BLaER1 (cell line): Measurements from ENCODE around the gene CLTB.

Source experiments
- H3K27ac ChIP-seq: shearing (Covaris generic); formaldehyde crosslinking; 2 replicates; pipeline ENCODE4 v1.8.1; 2022
- H3K27me3 ChIP-seq: shearing (Covaris generic); formaldehyde crosslinking; 2 replicates; pipeline ENCODE4 v1.8.1; 2022
- H3K36me3 ChIP-seq: shearing (Covaris generic); formaldehyde crosslinking; 2 replicates; pipeline ENCODE4 v1.8.1; 2022
- H3K4me1 ChIP-seq: shearing (Covaris generic); formaldehyde crosslinking; 2 replicates; pipeline ENCODE4 v1.8.1; 2022
- H3K4me2 ChIP-seq: shearing (Covaris generic); formaldehyde crosslinking; 2 replicates; pipeline ENCODE4 v1.8.1; 2022
- H3K4me3 ChIP-seq: shearing (Covaris generic); formaldehyde crosslinking; 2 replicates; pipeline ENCODE4 v1.8.1; 2022
- H3K9ac ChIP-seq: shearing (Covaris generic); formaldehyde crosslinking; 2 replicates; pipeline ENCODE4 v1.8.1; 2022
- H3K9me3 ChIP-seq: shearing (Covaris generic); formaldehyde crosslinking; 2 replicates; pipeline ENCODE4 v1.8.1; 2022
- H4K20me1 ChIP-seq: shearing (Covaris generic); formaldehyde crosslinking; 2 replicates; pipeline ENCODE4 v1.8.1; 2022
- Cebpa-rat ChIP-seq: shearing (Covaris generic); IDR thresholded peaks from 2 replicates; pipeline ENCODE4 v1.8.1; 2022

The CLTB gene

GRCh38 chr5:176407456-176408251 lies 8.7 kb downstream of the CLTB start:
- Histone ChIP-seq H4K20me1 (peaks cover 21% of the 10 kb centered on the region), H3K4me3 (no peak overlapping the region), H3K27me3 (no peaks in the 10 kb centered on the region), H3K36me3 (peaks cover 71% of the 10 kb centered on the region), H3K4me1 (peaks cover 14% of the 10 kb centered on the region; the same call in 1 of the 2 replicates), H3K4me2 (no peak overlapping the region), H3K9me3 (no peaks in the 10 kb centered on the region), H3K27ac (no peak overlapping the region), H3K9ac (no peak overlapping the region)
- no peak for TF ChIP-seq Cebpa-rat

GRCh38 chr5:176406436-176407052 lies 9.8 kb downstream of the CLTB start:
- H4K20me1 ChIP-seq, result peaks cover 13% of the 10 kb centered on the region
- H3K4me1 ChIP-seq, result peaks cover 7% of the 10 kb centered on the region; the same call in 1 of the 2 replicates
- H3K9me3 ChIP-seq, result no peaks in the 10 kb centered on the region
- H3K9ac ChIP-seq, result no peak overlapping the region
- no peak overlapping the region for H3K27ac ChIP-seq
- no peak overlapping the region for H3K4me3 ChIP-seq
- peaks cover 71% of the 10 kb centered on the region for H3K36me3 ChIP-seq
- H3K27me3 ChIP-seq, result no peaks in the 10 kb centered on the region
- no peak for TF ChIP-seq Cebpa-rat
- no peak overlapping the region for H3K4me2 ChIP-seq

GRCh38 chr5:176405656-176406435 lies 10.5 kb downstream of the CLTB start:
- H3K27me3 ChIP-seq, result no peaks in the 10 kb centered on the region
- no peak for TF ChIP-seq Cebpa-rat
- H3K4me3 ChIP-seq, result no peak overlapping the region
- peaks cover 76% of the 10 kb centered on the region for H3K36me3 ChIP-seq
- peaks cover 6% of the 10 kb centered on the region for H4K20me1 ChIP-seq
- peaks cover 7% of the 10 kb centered on the region; the same call in 1 of the 2 replicates for H3K4me1 ChIP-seq
- no peak overlapping the region for H3K9ac ChIP-seq
- no peak overlapping the region for H3K4me2 ChIP-seq
- no peaks in the 10 kb centered on the region for H3K9me3 ChIP-seq
- no peak overlapping the region for H3K27ac ChIP-seq

GRCh38 chr5:176401281-176402205 lies 14.8 kb downstream of the CLTB start:
- Histone ChIP-seq H4K20me1 (no peaks in the 10 kb centered on the region), H3K9ac (no peak overlapping the region), H3K4me1 (peaks cover 7% of the 10 kb centered on the region; the same call in 1 of the 2 replicates), H3K27ac (no peak overlapping the region), H3K4me3 (no peak overlapping the region), H3K27me3 (no peaks in the 10 kb centered on the region), H3K9me3 (no peaks in the 10 kb centered on the region), H3K36me3 (peaks cover 46% of the 10 kb centered on the region), H3K4me2 (no peak overlapping the region)
- TF ChIP-seq Cebpa-rat, result no peak

- no peaks in the 10 kb centered on the region for H4K20me1 ChIP-seq
- no peak for TF ChIP-seq Cebpa-rat
- H3K9ac ChIP-seq, result no peak overlapping the region
- H3K9me3 ChIP-seq, result no peaks in the 10 kb centered on the region
- no peak overlapping the region for H3K4me3 ChIP-seq
- no peak overlapping the region for H3K27ac ChIP-seq
- peaks cover 44% of the 10 kb centered on the region for H3K36me3 ChIP-seq
- H3K4me2 ChIP-seq, result no peak overlapping the region
- H3K4me1 ChIP-seq, result peaks cover 7% of the 10 kb centered on the region; the same call in 1 of the 2 replicates
- no peaks in the 10 kb centered on the region for H3K27me3 ChIP-seq
Measured at GRCh38 chr5:176400382-176401156, 15.8 kb downstream of the CLTB start.

- Histone ChIP-seq H3K9me3 (no peaks in the 10 kb centered on the region), H4K20me1 (no peaks in the 10 kb centered on the region), H3K4me3 (no peak overlapping the region), H3K27me3 (no peaks in the 10 kb centered on the region), H3K4me2 (no peak overlapping the region), H3K36me3 (peaks cover 43% of the 10 kb centered on the region), H3K27ac (no peak overlapping the region), H3K9ac (no peak overlapping the region), H3K4me1 (no peaks in the 10 kb centered on the region)
- TF ChIP-seq Cebpa-rat, result no peak
Measured at GRCh38 chr5:176397736-176398420, 18.5 kb downstream of the CLTB start.

- peaks cover 8% of the 10 kb centered on the region; the same call in 1 of the 2 replicates for H3K4me1 ChIP-seq
- H3K36me3 ChIP-seq, result peaks cover 57% of the 10 kb centered on the region
- no peak overlapping the region for H3K4me2 ChIP-seq
- no peaks in the 10 kb centered on the region for H4K20me1 ChIP-seq
- H3K4me3 ChIP-seq, result no peak overlapping the region
- no peaks in the 10 kb centered on the region for H3K27me3 ChIP-seq
- TF ChIP-seq Cebpa-rat, result no peak
- H3K9me3 ChIP-seq, result no peaks in the 10 kb centered on the region
- no peak overlapping the region for H3K27ac ChIP-seq
- H3K9ac ChIP-seq, result no peak overlapping the region
Measured at GRCh38 chr5:176396330-176396729, 20.0 kb downstream of the CLTB start.
